ENCODE results near the gene SLC5A11.

SLC5A11 gene

GRCh38 chr16:24953721-24954120, 108.0 kb downstream of the SLC5A11 start:
- no peaks in the 10 kb centered on the region for H3K4me1 ChIP-seq (ENCODE audit: control insufficient read depth in 2 of 2, insufficient read depth in 1 of 2, low read depth in 1 of 2, low read length in 2 of 2)
- no peaks in the 10 kb centered on the region for H3K79me1 ChIP-seq (ENCODE audit: low read depth, low read length)
- no peak overlapping the region for H3K4me3 ChIP-seq (ENCODE audit: low read length in 2 of 2)
- H2AK5ac ChIP-seq (ENCODE audit: low read depth, low read length), result no peak overlapping the region
- no peak overlapping the region for H3K4me2 ChIP-seq (ENCODE audit: insufficient read depth, low read length, poor library complexity, severe bottlenecking)
- no peak overlapping the region for H2BK12ac ChIP-seq (ENCODE audit: low read length)
- WGBS, 2 donors (ENCODE audit: extremely low coverage in 2 of 2, insufficient read length in 2 of 2, insufficient replicate concordance in 1 of 2), result no CpG with 5 or more reads among the region's 5 CpGs
- H3K36me3 ChIP-seq (replicated peaks in 1 of 2; ENCODE audit: control insufficient read depth in 2 of 2, insufficient read depth in 2 of 2, low read length in 2 of 2), result peaks cover 43 to 98% of the 10 kb centered on the region in 2 donors
- no peak overlapping the region for H3K23ac ChIP-seq (ENCODE audit: low read depth, low read length, poor library complexity)
- H3K27ac ChIP-seq (replicated peaks; ENCODE audit: low read length), result no peak overlapping the region
- no peak overlapping the region for H2BK120ac ChIP-seq (ENCODE audit: low read depth, low read length)
- H3K18ac ChIP-seq (ENCODE audit: low read length), result no peak overlapping the region
- no peak overlapping the region for H2BK15ac ChIP-seq (ENCODE audit: low read length)
- H3K14ac ChIP-seq (ENCODE audit: low read length), result no peak overlapping the region
- H2AFZ ChIP-seq (ENCODE audit: low read length), result no peak overlapping the region
- no peak overlapping the region for H3K4ac ChIP-seq (ENCODE audit: low read length)
- no peaks in the 10 kb centered on the region for H3K27me3 ChIP-seq (ENCODE audit: control insufficient read depth in 3 of 3, insufficient read depth in 3 of 3, low read depth in 1 of 3, low read length in 3 of 3)
- DNase-seq (ENCODE audit: low spot score), result no peak
- no peak overlapping the region for H4K8ac ChIP-seq (ENCODE audit: low read depth, low read length)
- no peak overlapping the region for H3K9ac ChIP-seq (ENCODE audit: low read depth, low read length, poor library complexity)
- H3K9me3 ChIP-seq (replicated peaks in 1 of 2; ENCODE audit: control insufficient read depth in 2 of 2, insufficient read depth in 1 of 2, low read depth in 1 of 2, low read length in 2 of 2), result no peaks in the 10 kb centered on the region
- no peak overlapping the region for H4K91ac ChIP-seq (ENCODE audit: low read depth, low read length, poor library complexity)
- no peak overlapping the region for H2BK5ac ChIP-seq (ENCODE audit: low read length)

DNA sequence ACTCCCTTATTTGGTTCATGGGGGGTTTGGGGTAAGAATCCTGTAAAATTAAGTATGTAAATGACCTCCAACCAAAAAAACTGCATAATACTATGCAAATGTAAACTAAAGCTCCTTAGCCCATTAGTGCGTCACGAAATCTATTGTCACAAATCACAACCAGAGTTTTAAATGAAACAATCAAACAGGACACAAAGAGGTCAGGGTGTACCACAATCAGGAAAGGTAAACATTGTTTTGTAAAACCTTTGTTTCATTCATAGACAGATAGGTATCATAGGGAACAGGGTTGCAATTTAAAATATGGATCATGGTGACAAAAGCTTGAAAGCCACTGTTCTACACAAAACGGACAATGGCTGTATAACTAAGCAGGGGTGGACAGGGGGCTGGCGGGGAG, 108.4 kb downstream of the SLC5A11 start:
- H4K8ac ChIP-seq (ENCODE audit: low read depth, low read length), result no peak overlapping the region
- no peak overlapping the region for H3K14ac ChIP-seq (ENCODE audit: low read length)
- H3K4ac ChIP-seq (ENCODE audit: low read length), result no peak overlapping the region
- no peaks in the 10 kb centered on the region for H3K9me3 ChIP-seq (replicated peaks in 1 of 2; ENCODE audit: control insufficient read depth in 2 of 2, insufficient read depth in 1 of 2, low read depth in 1 of 2, low read length in 2 of 2)
- H2AFZ ChIP-seq (ENCODE audit: low read length), result no peak overlapping the region
- H2BK5ac ChIP-seq (ENCODE audit: low read length), result no peak overlapping the region
- H2BK15ac ChIP-seq (ENCODE audit: low read length), result no peak overlapping the region
- H3K18ac ChIP-seq (ENCODE audit: low read length), result no peak overlapping the region
- H3K4me3 ChIP-seq (ENCODE audit: low read length in 2 of 2), result no peak overlapping the region
- no peak overlapping the region for H4K91ac ChIP-seq (ENCODE audit: low read depth, low read length, poor library complexity)
- H3K27me3 ChIP-seq (ENCODE audit: control insufficient read depth in 3 of 3, insufficient read depth in 3 of 3, low read depth in 1 of 3, low read length in 3 of 3), result no peaks in the 10 kb centered on the region
- no peak overlapping the region for H2BK12ac ChIP-seq (ENCODE audit: low read length)
- H3K4me1 ChIP-seq (ENCODE audit: control insufficient read depth in 2 of 2, insufficient read depth in 1 of 2, low read depth in 1 of 2, low read length in 2 of 2), result no peaks in the 10 kb centered on the region
- no CpG with 5 or more reads among the region's 4 CpGs for WGBS, 2 donors (ENCODE audit: extremely low coverage in 2 of 2, insufficient read length in 2 of 2, insufficient replicate concordance in 1 of 2)
- H3K23ac ChIP-seq (ENCODE audit: low read depth, low read length, poor library complexity), result peak overlapping the region; percentile 28
- H3K9ac ChIP-seq (ENCODE audit: low read depth, low read length, poor library complexity), result no peak overlapping the region
- no peak for DNase-seq (ENCODE audit: low spot score)
- no peaks in the 10 kb centered on the region for H3K79me1 ChIP-seq (ENCODE audit: low read depth, low read length)
- H3K36me3 ChIP-seq (replicated peaks in 1 of 2; ENCODE audit: control insufficient read depth in 2 of 2, insufficient read depth in 2 of 2, low read length in 2 of 2), result peaks cover 43 to 98% of the 10 kb centered on the region in 2 donors
- H3K27ac ChIP-seq (replicated peaks; ENCODE audit: low read length), result no peak overlapping the region
- no peak overlapping the region for H2AK5ac ChIP-seq (ENCODE audit: low read depth, low read length)
- no peak overlapping the region for H2BK120ac ChIP-seq (ENCODE audit: low read depth, low read length)
- H3K4me2 ChIP-seq (ENCODE audit: insufficient read depth, low read length, poor library complexity, severe bottlenecking), result no peak overlapping the region

- no peak overlapping the region for H3K4me2 ChIP-seq (ENCODE audit: insufficient read depth, low read length, poor library complexity, severe bottlenecking)
- H2BK5ac ChIP-seq (ENCODE audit: low read length), result no peak overlapping the region
- H3K4me3 ChIP-seq (ENCODE audit: low read length in 2 of 2), result no peak overlapping the region
- no peak overlapping the region for H3K23ac ChIP-seq (ENCODE audit: low read depth, low read length, poor library complexity)
- H3K18ac ChIP-seq (ENCODE audit: low read length), result no peak overlapping the region
- no peaks in the 10 kb centered on the region for H3K27me3 ChIP-seq (ENCODE audit: control insufficient read depth in 3 of 3, insufficient read depth in 3 of 3, low read depth in 1 of 3, low read length in 3 of 3)
- no peak overlapping the region for H2BK120ac ChIP-seq (ENCODE audit: low read depth, low read length)
- no peak overlapping the region for H4K91ac ChIP-seq (ENCODE audit: low read depth, low read length, poor library complexity)
- no peak overlapping the region for H2AK5ac ChIP-seq (ENCODE audit: low read depth, low read length)
- no peak overlapping the region for H3K4ac ChIP-seq (ENCODE audit: low read length)
- H4K8ac ChIP-seq (ENCODE audit: low read depth, low read length), result no peak overlapping the region
- H3K79me1 ChIP-seq (ENCODE audit: low read depth, low read length), result no peaks in the 10 kb centered on the region
- no peak overlapping the region for H2BK12ac ChIP-seq (ENCODE audit: low read length)
- no peak overlapping the region for H2BK15ac ChIP-seq (ENCODE audit: low read length)
- no peak for DNase-seq (ENCODE audit: low spot score)
- no peaks in the 10 kb centered on the region for H3K4me1 ChIP-seq (ENCODE audit: control insufficient read depth in 2 of 2, insufficient read depth in 1 of 2, low read depth in 1 of 2, low read length in 2 of 2)
- H2AFZ ChIP-seq (ENCODE audit: low read length), result no peak overlapping the region
- H3K9me3 ChIP-seq (replicated peaks in 1 of 2; ENCODE audit: control insufficient read depth in 2 of 2, insufficient read depth in 1 of 2, low read depth in 1 of 2, low read length in 2 of 2), result no peaks in the 10 kb centered on the region
- no peak overlapping the region for H3K14ac ChIP-seq (ENCODE audit: low read length)
- WGBS, 2 donors (ENCODE audit: extremely low coverage in 2 of 2, insufficient read length in 2 of 2, insufficient replicate concordance in 1 of 2), result no CpG with 5 or more reads among the region's 11 CpGs
- no peak overlapping the region for H3K27ac ChIP-seq (replicated peaks; ENCODE audit: low read length)
- H3K9ac ChIP-seq (ENCODE audit: low read depth, low read length, poor library complexity), result no peak overlapping the region
- peaks cover 45 to 98% of the 10 kb centered on the region in 2 donors for H3K36me3 ChIP-seq (replicated peaks in 1 of 2; ENCODE audit: control insufficient read depth in 2 of 2, insufficient read depth in 2 of 2, low read length in 2 of 2)
These were observed 110.4 kb downstream of the SLC5A11 start for GRCh38 chr16:24955975-24956731.

DNA sequence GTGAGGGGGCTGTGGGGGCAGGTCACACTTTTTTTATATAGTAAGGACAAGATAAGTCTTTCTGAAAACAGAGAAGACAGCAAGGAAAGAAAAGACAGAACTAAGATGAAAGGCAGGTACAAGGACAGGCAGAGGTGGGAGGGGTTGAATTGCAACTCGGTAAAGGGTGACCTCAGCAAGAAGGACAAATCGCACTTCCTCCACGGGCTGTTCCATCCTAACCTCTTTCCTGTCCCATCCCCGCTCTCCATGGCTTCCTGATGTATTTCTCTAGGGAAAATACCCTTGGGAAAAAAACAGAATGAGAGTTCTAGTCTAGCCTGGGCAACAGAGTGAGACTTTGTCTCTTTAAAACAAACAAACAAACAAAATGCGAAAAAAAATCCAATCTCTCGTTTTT, 112.1 kb downstream of the SLC5A11 start:
- H2BK120ac ChIP-seq (ENCODE audit: low read depth, low read length), result no peak overlapping the region
- no peak for DNase-seq (ENCODE audit: low spot score)
- H3K9me3 ChIP-seq (replicated peaks in 1 of 2; ENCODE audit: control insufficient read depth in 2 of 2, insufficient read depth in 1 of 2, low read depth in 1 of 2, low read length in 2 of 2), result peaks cover 0 to 11% of the 10 kb centered on the region in 2 donors
- H4K8ac ChIP-seq (ENCODE audit: low read depth, low read length), result no peak overlapping the region
- H2BK15ac ChIP-seq (ENCODE audit: low read length), result no peak overlapping the region
- H2BK5ac ChIP-seq (ENCODE audit: low read length), result no peak overlapping the region
- H3K4ac ChIP-seq (ENCODE audit: low read length), result no peak overlapping the region
- H3K4me1 ChIP-seq (ENCODE audit: control insufficient read depth in 2 of 2, insufficient read depth in 1 of 2, low read depth in 1 of 2, low read length in 2 of 2), result no peaks in the 10 kb centered on the region
- H4K91ac ChIP-seq (ENCODE audit: low read depth, low read length, poor library complexity), result no peak overlapping the region
- H3K4me3 ChIP-seq (ENCODE audit: low read length in 2 of 2), result no peak overlapping the region
- WGBS, 2 donors (ENCODE audit: extremely low coverage in 2 of 2, insufficient read length in 2 of 2, insufficient replicate concordance in 1 of 2), result no CpG with 5 or more reads among the region's 6 CpGs
- peaks cover 45 to 98% of the 10 kb centered on the region in 2 donors for H3K36me3 ChIP-seq (replicated peaks in 1 of 2; ENCODE audit: control insufficient read depth in 2 of 2, insufficient read depth in 2 of 2, low read length in 2 of 2)
- no peak overlapping the region for H3K27ac ChIP-seq (replicated peaks; ENCODE audit: low read length)
- no peaks in the 10 kb centered on the region for H3K79me1 ChIP-seq (ENCODE audit: low read depth, low read length)
- no peak overlapping the region for H2AFZ ChIP-seq (ENCODE audit: low read length)
- no peak overlapping the region for H3K18ac ChIP-seq (ENCODE audit: low read length)
- no peak overlapping the region for H2AK5ac ChIP-seq (ENCODE audit: low read depth, low read length)
- no peak overlapping the region for H2BK12ac ChIP-seq (ENCODE audit: low read length)
- H3K9ac ChIP-seq (ENCODE audit: low read depth, low read length, poor library complexity), result no peak overlapping the region
- no peak overlapping the region for H3K4me2 ChIP-seq (ENCODE audit: insufficient read depth, low read length, poor library complexity, severe bottlenecking)
- H3K27me3 ChIP-seq (ENCODE audit: control insufficient read depth in 3 of 3, insufficient read depth in 3 of 3, low read depth in 1 of 3, low read length in 3 of 3), result no peaks in the 10 kb centered on the region
- no peak overlapping the region for H3K23ac ChIP-seq (ENCODE audit: low read depth, low read length, poor library complexity)
- H3K14ac ChIP-seq (ENCODE audit: low read length), result no peak overlapping the region
